Right ventricle myocardium superior (tissue), 1 donor: ENCODE measurements around the gene SURF2. TPM values are rescaled to one million over a fixed set of nuclear protein-coding genes. Genes with fewer than 3 reads are reported as not detected.

Experiments used
- ATAC-seq: fragments of 200-7000 bp; cut with Tn5 transposase; one replicate; pipeline ENCODE4 v1.9.1; 2020; ENCODE audit warnings: mild to moderate bottlenecking; ENCODE audit not compliant: poor library complexity
- DNase-seq: peaks from one replicate; pipeline ENCODE4 v3.0.0-alpha.2; 2020
- intact Hi-C: fragments of 100-400 bp; cut with DNase I; formaldehyde crosslinking; loops from one replicate; pipeline ENCODE4 v1.11.2; 2022
- total RNA-seq: library from RNA; stranded (reverse); fragmentation: NEBNext Ultra II Directional; extraction: Animal tissue kit (Norgen Biotek cat#: 25700); gene quantifications from one replicate; pipeline ENCODE4 v1.2.1, GENCODE V29; 2021
- donor health status: DM: no; HTN: yes; CAD: no; lungs with severe emphysema.

Gene SURF2
- total RNA-seq, 1 donor from 2014 or later: 14.0 TPM

- ATAC-seq (no peak), DNase-seq (no peak)
- intact Hi-C loops: no loop called here
These were observed 6.3 kb upstream of the SURF2 start for GRCh38 chr9:133349965-133350616.

GRCh38 chr9:133351526-133351907 is 4.8 kb upstream of the SURF2 start:
- intact Hi-C loops: no loop called here
- DNase-seq: no peak
- no peak for ATAC-seq

GRCh38 chr9:133351908-133352634 is 4.3 kb upstream of the SURF2 start:
- intact Hi-C loops: no loop called here
- ATAC-seq: no peak
- DNase-seq: peak; percentile 52

- DNase-seq (no peak), ATAC-seq (no peak)
- intact Hi-C loops: no loop called here
These were observed 3.6 kb upstream of the SURF2 start for GRCh38 chr9:133352635-133353340.

- DNase-seq: peak; percentile 19
- intact Hi-C loops: no loop called here
- ATAC-seq: no peak
These were observed 2.8 kb upstream of the SURF2 start for GRCh38 chr9:133353548-133353947.

- intact Hi-C loops: no loop called here
- DNase-seq: peak; percentile 6
- ATAC-seq: no peak
These were observed 1.6 kb upstream of the SURF2 start for GRCh38 chr9:133354766-133355165.

GRCh38 chr9:133355881-133356357 is 431 bp upstream of the SURF2 start:
- intact Hi-C loops: no loop called here
- ATAC-seq (peak; percentile 7), DNase-seq (no peak)

GRCh38 chr9:133357656-133358055 is 1.3 kb downstream of the SURF2 start:
- ATAC-seq (no peak), DNase-seq (peak; percentile 29)
- intact Hi-C loops: no loop called here

GRCh38 chr9:133359399-133360175 is 3.2 kb downstream of the SURF2 start:
- DNase-seq (no peak), ATAC-seq (no peak)
- intact Hi-C loops: no loop called here

GRCh38 chr9:133360400-133361393 is 4.3 kb downstream of the SURF2 start:
- intact Hi-C loops: no loop called here
- ATAC-seq (no peak), DNase-seq (no peak)

GRCh38 chr9:133361507-133362092 is 5.2 kb downstream of the SURF2 start:
- DNase-seq (no peak), ATAC-seq (no peak)
- intact Hi-C loops: no loop called here

GRCh38 chr9:133362359-133363044 is 6.2 kb downstream of the SURF2 start:
- intact Hi-C loops: no loop called here
- DNase-seq (no peak), ATAC-seq (no peak)

- ATAC-seq: no peak
- no peak for DNase-seq
These were observed 10.1 kb downstream of the SURF2 start for GRCh38 chr9:133366435-133366834.

GRCh38 chr9:133367221-133367620 is 10.9 kb downstream of the SURF2 start:
- intact Hi-C loops: no loop called here
- ATAC-seq (no peak), DNase-seq (no peak)

More at GRCh38 chr9:133366435-133366834, 10.1 kb downstream of the SURF2 start:
- intact Hi-C loops: no loop called here

GRCh38 chr9:133367778-133368177 is 11.4 kb downstream of the SURF2 start:
- DNase-seq (no peak), ATAC-seq (no peak)
- intact Hi-C loops: no loop called here

GRCh38 chr9:133368249-133368881 is 12.0 kb downstream of the SURF2 start:
- DNase-seq: no peak
- intact Hi-C loops: no loop called here
- ATAC-seq: no peak

- ATAC-seq (no peak), DNase-seq (no peak)
- intact Hi-C loops: no loop called here
These were observed 13.1 kb downstream of the SURF2 start for GRCh38 chr9:133369422-133369821.
